ENCODE results near the gene SLC6A13.

DNA sequence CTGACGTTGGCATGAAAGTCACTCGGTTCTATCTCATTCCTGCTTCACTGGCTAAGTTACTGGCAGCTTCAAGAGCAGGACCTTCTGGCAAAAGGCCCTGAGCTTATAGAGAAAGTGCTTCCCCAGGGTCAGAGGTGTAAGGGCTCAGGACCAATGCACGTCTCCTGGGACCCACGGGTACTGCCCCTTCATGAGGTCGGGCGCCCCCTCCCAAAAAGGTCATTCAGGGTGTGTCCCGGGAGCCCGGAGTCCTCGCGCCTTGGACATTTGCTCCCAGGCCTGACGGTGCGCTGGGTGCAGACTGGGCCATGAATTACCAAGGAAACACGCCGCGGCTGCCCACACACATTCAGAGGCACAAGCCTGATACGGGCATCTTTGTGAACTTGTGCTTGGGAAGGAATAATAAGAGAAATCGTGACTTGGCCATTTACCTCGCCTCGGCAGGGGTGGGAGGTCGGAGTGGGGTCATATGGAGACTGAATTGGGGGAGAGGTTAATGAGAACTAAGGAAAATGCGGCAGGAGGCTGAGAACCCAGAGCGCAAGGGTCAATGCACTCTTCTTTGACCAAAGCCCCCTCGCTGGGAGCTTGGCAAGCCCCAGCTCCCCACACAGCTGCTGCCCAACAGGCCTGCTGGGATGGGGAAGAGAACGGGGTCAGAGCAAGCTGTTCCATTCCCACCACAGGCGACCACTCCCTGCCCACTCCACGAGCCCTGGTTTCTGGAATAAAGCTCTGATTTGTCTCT lies 33.0 kb downstream of the SLC6A13 start:
- TF ChIP-seq POLR2A (IDR thresholded peaks at IDR 0.05), result no peak
- TF ChIP-seq, protein P1, sequence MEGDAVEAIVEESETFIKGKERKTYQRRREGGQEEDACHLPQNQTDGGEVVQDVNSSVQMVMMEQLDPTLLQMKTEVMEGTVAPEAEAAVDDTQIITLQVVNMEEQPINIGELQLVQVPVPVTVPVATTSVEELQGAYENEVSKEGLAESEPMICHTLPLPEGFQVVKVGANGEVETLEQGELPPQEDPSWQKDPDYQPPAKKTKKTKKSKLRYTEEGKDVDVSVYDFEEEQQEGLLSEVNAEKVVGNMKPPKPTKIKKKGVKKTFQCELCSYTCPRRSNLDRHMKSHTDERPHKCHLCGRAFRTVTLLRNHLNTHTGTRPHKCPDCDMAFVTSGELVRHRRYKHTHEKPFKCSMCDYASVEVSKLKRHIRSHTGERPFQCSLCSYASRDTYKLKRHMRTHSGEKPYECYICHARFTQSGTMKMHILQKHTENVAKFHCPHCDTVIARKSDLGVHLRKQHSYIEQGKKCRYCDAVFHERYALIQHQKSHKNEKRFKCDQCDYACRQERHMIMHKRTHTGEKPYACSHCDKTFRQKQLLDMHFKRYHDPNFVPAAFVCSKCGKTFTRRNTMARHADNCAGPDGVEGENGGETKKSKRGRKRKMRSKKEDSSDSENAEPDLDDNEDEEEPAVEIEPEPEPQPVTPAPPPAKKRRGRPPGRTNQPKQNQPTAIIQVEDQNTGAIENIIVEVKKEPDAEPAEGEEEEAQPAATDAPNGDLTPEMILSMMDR (IDR thresholded peaks at IDR 0.05), result no peak

All from right lobe of liver (tissue), 4 donors.